SK-N-SH (cell line): ENCODE results near the gene PSPN.

Experiments
- CTCF ChIP-seq: fragments of 200-600 bp; sonication (generic); IDR thresholded peaks from 2 replicates; pipeline ENCODE4 v1.6.1; 2017; ENCODE audit warnings: antibody characterized with exemption, mild to moderate bottlenecking, moderate library complexity
- EZH2phosphoT487 ChIP-seq: fragments of 200-600 bp; sonication (generic); IDR thresholded peaks from 2 replicates; pipeline ENCODE4 v1.6.1; 2017; ENCODE audit warnings: low read depth, mixed run types, mild to moderate bottlenecking, antibody characterized with exemption, moderate library complexity, borderline replicate concordance
- GATA2 ChIP-seq: sonication (generic); formaldehyde crosslinking; IDR thresholded peaks from 2 replicates; pipeline ENCODE4 v1.5.0; 2020; ENCODE audit warnings: mild to moderate bottlenecking, missing genetic modification reagents
- NRF1 ChIP-seq: IDR thresholded peaks from 2 replicates; pipeline ENCODE4 v1.6.1; 2012; ENCODE audit warnings: low read depth, mild to moderate bottlenecking, low read length
- POLR2AphosphoS5 ChIP-seq: IDR thresholded peaks from 2 replicates; pipeline ENCODE4 v1.6.1; 2012; ENCODE audit warnings: low read depth, low read length
- RAD21 ChIP-seq: IDR thresholded peaks from 2 replicates; pipeline ENCODE4 v1.6.1; 2012; ENCODE audit warnings: mild to moderate bottlenecking, low read length
- RCOR1 ChIP-seq: fragments of 150-350 bp; IDR thresholded peaks from 2 replicates; pipeline ENCODE4 v1.6.1; 2017; ENCODE audit warnings: antibody characterized with exemption, low read length
- REST ChIP-seq: IDR thresholded peaks from 2 replicates; pipeline ENCODE4 v1.6.1; 2012; ENCODE audit warnings: mild to moderate bottlenecking, low read depth, low read length, moderate library complexity
- RFX5 ChIP-seq: IDR thresholded peaks from 2 replicates; pipeline ENCODE4 v1.6.1; 2012; ENCODE audit warnings: mild to moderate bottlenecking, improper control_type of control experiment, low read length
- SIN3A ChIP-seq: IDR thresholded peaks from 2 replicates; pipeline ENCODE4 v1.6.1; 2012; ENCODE audit warnings: low read depth, mild to moderate bottlenecking, low read length, moderate library complexity, borderline replicate concordance
- TF ChIP-seq, protein P1 (sequence below): IDR thresholded peaks from 2 replicates; pipeline ENCODE4 v1.4.0; 2012; ENCODE audit warnings: low read depth
- TF ChIP-seq, protein P2 (sequence below): IDR thresholded peaks from 2 replicates; pipeline ENCODE4 v1.4.0; 2012; ENCODE audit warnings: low read depth, borderline replicate concordance

GRCh38 chr19:6387372-6387771, 11.6 kb upstream of the PSPN start:
- TF ChIP-seq CTCF (no peak), REST (no peak), EZH2phosphoT487 (no peak), RFX5 (no peak), NRF1 (no peak), POLR2AphosphoS5 (no peak), GATA2 (CRISPR knock-in tag) (no peak), SIN3A (no peak), RCOR1 (no peak), RAD21 (no peak)
- TF ChIP-seq, protein P1, sequence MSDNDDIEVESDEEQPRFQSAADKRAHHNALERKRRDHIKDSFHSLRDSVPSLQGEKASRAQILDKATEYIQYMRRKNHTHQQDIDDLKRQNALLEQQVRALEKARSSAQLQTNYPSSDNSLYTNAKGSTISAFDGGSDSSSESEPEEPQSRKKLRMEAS, result no peak
- TF ChIP-seq, protein P2, sequence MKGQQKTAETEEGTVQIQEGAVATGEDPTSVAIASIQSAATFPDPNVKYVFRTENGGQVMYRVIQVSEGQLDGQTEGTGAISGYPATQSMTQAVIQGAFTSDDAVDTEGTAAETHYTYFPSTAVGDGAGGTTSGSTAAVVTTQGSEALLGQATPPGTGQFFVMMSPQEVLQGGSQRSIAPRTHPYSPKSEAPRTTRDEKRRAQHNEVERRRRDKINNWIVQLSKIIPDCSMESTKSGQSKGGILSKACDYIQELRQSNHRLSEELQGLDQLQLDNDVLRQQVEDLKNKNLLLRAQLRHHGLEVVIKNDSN, result no peak
